A673 (cell line): ENCODE data around the gene PODNL1. TPM values are rescaled to one million over a fixed set of nuclear protein-coding genes. Genes with fewer than 3 reads are reported as not detected.
"Not testable (repeated sequence)": the region's sequence is repeated elsewhere in the genome, so short reads cannot be mapped to it uniquely, and the experiment has no call there.

Source experiments
- BruUV-seq: library from RNA; stranded (reverse); fragments of 400-500 nt; replicated peaks from 2 replicates; lab custom pipeline; 2021; lab: Mats Ljungman, UMichigan
- CTCF ChIA-PET: fragments of 300-600 bp; sonication (Branson Sonifier 250); formaldehyde crosslinking; loops from one replicate; lab custom pipeline; 2022; ENCODE audit warnings: antibody characterized with exemption; lab: Charles Lee
- POLR2A ChIA-PET: fragments of 300-600 bp; sonication (Branson Sonifier 250); formaldehyde crosslinking; loops from one replicate; lab custom pipeline; 2022; ENCODE audit warnings: antibody characterized with exemption; ENCODE audit not compliant: low non-redundant PET; lab: Charles Lee
- DNase-seq: peaks from one replicate; pipeline ENCODE4 v3.0.0-alpha.2; 2015; ENCODE audit warnings: low spot score
- H3K27ac ChIP-seq: fragments of 200-600 bp; sonication (generic); 2 replicates; pipeline ENCODE4 v1.5.1; 2016; ENCODE audit warnings: mixed run types, low read depth, mild to moderate bottlenecking, mixed read lengths, antibody characterized with exemption, low read length; ENCODE audit not compliant: poor library complexity, severe bottlenecking
- H3K27me3 ChIP-seq: fragments of 200-600 bp; sonication (generic); replicated peaks from 2 replicates; pipeline ENCODE4 v1.6.1; 2017; ENCODE audit warnings: mixed run types, low read depth, mild to moderate bottlenecking, mixed read lengths, antibody characterized with exemption, low read length; ENCODE audit not compliant: insufficient read depth, poor library complexity
- H3K36me3 ChIP-seq: fragments of 200-600 bp; sonication (generic); 2 replicates; pipeline ENCODE4 v1.6.1; 2016; ENCODE audit warnings: mixed run types, mild to moderate bottlenecking, mixed read lengths, antibody characterized with exemption, low read length; ENCODE audit not compliant: insufficient read depth, poor library complexity, severe bottlenecking
- H3K4me1 ChIP-seq: fragments of 200-600 bp; sonication (generic); 2 replicates; pipeline ENCODE4 v1.6.1; 2017; ENCODE audit warnings: mixed run types, mild to moderate bottlenecking, mixed read lengths, antibody characterized with exemption, low read length; ENCODE audit not compliant: insufficient read depth, poor library complexity, severe bottlenecking
- H3K4me3 ChIP-seq: fragments of 200-600 bp; sonication (generic); 2 replicates; pipeline ENCODE4 v1.5.1; 2016; ENCODE audit warnings: low read depth, mixed run types, mild to moderate bottlenecking, mixed read lengths, low read length; ENCODE audit not compliant: poor library complexity, severe bottlenecking
- H3K9me3 ChIP-seq: fragments of 200-600 bp; sonication (generic); 2 replicates; pipeline ENCODE4 v1.6.1; 2016; ENCODE audit warnings: mixed run types, low read depth, mild to moderate bottlenecking, mixed read lengths, antibody characterized with exemption, low read length; ENCODE audit not compliant: poor library complexity, severe bottlenecking
- CTCF ChIP-seq: fragments of 300-800, 200-600 bp; sonication (generic); conservative IDR thresholded peaks from 2 replicates; pipeline ENCODE4 v1.5.1; 2017; ENCODE audit warnings: low read depth, mild to moderate bottlenecking, antibody characterized with exemption, low read length, moderate library complexity, mixed read lengths
- EZH2 ChIP-seq: fragments of 200-600 bp; sonication (generic); IDR thresholded peaks from 2 replicates; pipeline ENCODE4 v1.6.1; 2017; ENCODE audit warnings: borderline replicate concordance, low read depth, mild to moderate bottlenecking, mixed read lengths, antibody characterized with exemption, low read length; ENCODE audit not compliant: poor library complexity, severe bottlenecking
- intact Hi-C: fragments of 100-400 bp; cut with micrococcal nuclease; formaldehyde crosslinking; loops from one replicate; pipeline ENCODE4 v1.10.0; 2022; ENCODE audit not compliant: unreplicated experiment
- total RNA-seq: library from RNA; stranded (reverse); gene quantifications from 2 replicates; pipeline ENCODE4 v1.2.3, GENCODE V29; 2021

PODNL1 gene
- total RNA-seq, 1 experiment from 2014 or later, result not detected

GRCh38 chr19:13974073-13974472, 35.9 kb upstream of the PODNL1 start:
- Histone ChIP-seq H3K4me3 (no peak overlapping the region), H3K4me1 (peaks cover 10% of the 10 kb centered on the region), H3K27me3 (no peaks in the 10 kb centered on the region), H3K27ac (no peak overlapping the region), H3K36me3 (peaks cover 14% of the 10 kb centered on the region), H3K9me3 (no peaks in the 10 kb centered on the region)
- ChIA-PET CTCF (no interaction called here), POLR2A (no interaction called here)
- intact Hi-C loops, result no loop called here
- BruUV-seq, result TSS peak; percentile 36
- TF ChIP-seq CTCF (no peak), EZH2 (no peak)
- peak; percentile 42 for DNase-seq

GRCh38 chr19:13973479-13973878, 35.3 kb upstream of the PODNL1 start:
- H3K27ac ChIP-seq, H3K4me1 ChIP-seq, DNase-seq, CTCF ChIA-PET, BruUV-seq, H3K4me3 ChIP-seq, H3K27me3 ChIP-seq, H3K9me3 ChIP-seq, intact Hi-C loops, POLR2A ChIA-PET: not testable (repeated sequence)
- H3K36me3 ChIP-seq, result peaks cover 19% of the 10 kb centered on the region

- no TSS peak for BruUV-seq
- POLR2A ChIA-PET, result interaction anchor here (0.6 kb wide), 1 partner anchor 74 kb away, joined by 3 read pairs; no protein-coding TSS in a partner anchor
- CTCF ChIA-PET, result no interaction called here
- intact Hi-C loops, result no loop called here
- H3K4me1 ChIP-seq, result no peaks in the 10 kb centered on the region
- TF ChIP-seq EZH2 (no peak), CTCF (no peak)
- H3K9me3 ChIP-seq, result no peaks in the 10 kb centered on the region
- DNase-seq, result no peak
- H3K4me3 ChIP-seq, result no peak overlapping the region
- H3K36me3 ChIP-seq, result peaks cover 28% of the 10 kb centered on the region
- no peak overlapping the region for H3K27ac ChIP-seq
- no peaks in the 10 kb centered on the region for H3K27me3 ChIP-seq
Observed at GRCh38 chr19:13972368-13973155, 34.3 kb upstream of the PODNL1 start.

- BruUV-seq, H3K4me3 ChIP-seq, H3K27me3 ChIP-seq, H3K27ac ChIP-seq, H3K4me1 ChIP-seq, H3K9me3 ChIP-seq, DNase-seq, intact Hi-C loops, CTCF ChIA-PET: not testable (repeated sequence)
- peaks cover 28% of the 10 kb centered on the region for H3K36me3 ChIP-seq
- POLR2A ChIA-PET, result interaction anchor here (0.6 kb wide), 1 partner anchor 73 kb away, joined by 3 read pairs; no protein-coding TSS in a partner anchor
Observed at GRCh38 chr19:13971868-13972267, 33.7 kb upstream of the PODNL1 start.
